WTC11 (cell line): ENCODE data around the gene TFF1. TPM values are rescaled to one million over a fixed set of nuclear protein-coding genes. Genes with fewer than 3 reads are reported as not detected.

Experiments
- ATAC-seq: fragments of 200-7000 bp; cut with Tn5 transposase; 2 replicates; pipeline ENCODE4 v1.10.0; 2021; ENCODE audit warnings: mild to moderate bottlenecking, moderate library complexity
- CTCF ChIA-PET: fragments of 300-600 bp; sonication (Branson Sonifier 250); formaldehyde crosslinking; loops from one replicate; lab custom pipeline; 2021; ENCODE audit warnings: antibody characterized with exemption; lab: Charles Lee
- POLR2A ChIA-PET: fragments of 350-600 bp; sonication (Branson Sonifier 250); formaldehyde crosslinking; loops from one replicate; lab custom pipeline; 2021; ENCODE audit warnings: antibody characterized with exemption; lab: Charles Lee
- DNase-seq: peaks from one replicate; pipeline ENCODE4 v3.0.0; 2021; ENCODE audit warnings: low spot score
- H3K27ac Mint-ChIP-seq: 2 replicates; pipeline ENCODE4 v1.8.0; 2021; ENCODE audit warnings: mixed read lengths
- H3K27me3 Mint-ChIP-seq: 2 replicates; pipeline ENCODE4 v1.8.0; 2021; ENCODE audit warnings: low read depth, mild to moderate bottlenecking, moderate library complexity, mixed read lengths
- H3K36me3 Mint-ChIP-seq: 2 replicates; pipeline ENCODE4 v1.8.0; 2021; ENCODE audit warnings: mixed read lengths
- H3K4me1 Mint-ChIP-seq: 2 replicates; pipeline ENCODE4 v1.8.0; 2022; ENCODE audit warnings: mixed read lengths
- H3K4me3 Mint-ChIP-seq: 2 replicates; pipeline ENCODE4 v1.8.0; 2021; ENCODE audit warnings: mild to moderate bottlenecking, moderate library complexity, mixed read lengths
- H3K9me3 Mint-ChIP-seq: 2 replicates; pipeline ENCODE4 v1.8.0; 2021; ENCODE audit warnings: mixed read lengths
- ATF1 ChIP-seq: sonication (generic); formaldehyde crosslinking; IDR thresholded peaks from 2 replicates; pipeline ENCODE4 v1.8.1; 2023; ENCODE audit warnings: mild to moderate bottlenecking, moderate library complexity, missing genetic modification reagents
- ATF2 ChIP-seq: sonication (generic); formaldehyde crosslinking; IDR thresholded peaks from 2 replicates; pipeline ENCODE4 v1.8.1; 2022; ENCODE audit warnings: low read depth, missing genetic modification reagents, borderline replicate concordance
- ERG ChIP-seq: fragments of 250-450 bp; sonication (Bioruptor Pico); IDR thresholded peaks from 2 replicates; pipeline ENCODE4 v1.8.0; 2021; ENCODE audit warnings: mild to moderate bottlenecking
- FOXP1 ChIP-seq: sonication (generic); formaldehyde crosslinking; IDR thresholded peaks from 2 replicates; pipeline ENCODE4 v1.8.0; 2022; ENCODE audit warnings: missing genetic modification reagents, mild to moderate bottlenecking, moderate library complexity, borderline replicate concordance
- GABPB1 ChIP-seq: sonication (generic); formaldehyde crosslinking; IDR thresholded peaks from 2 replicates; pipeline ENCODE4 v1.8.1; 2023; ENCODE audit warnings: mild to moderate bottlenecking, missing genetic modification reagents
- GRHL2 ChIP-seq: fragments of 250-450 bp; sonication (Bioruptor Pico); IDR thresholded peaks from 2 replicates; pipeline ENCODE4 v1.8.0; 2022; ENCODE audit warnings: mild to moderate bottlenecking, moderate library complexity; ENCODE audit not compliant: insufficient replicate concordance, severe bottlenecking
- HMGA2 ChIP-seq: fragments of 250-450 bp; sonication (Bioruptor Pico); IDR thresholded peaks from 2 replicates; pipeline ENCODE4 v1.4.0; 2021; ENCODE audit warnings: mild to moderate bottlenecking, moderate library complexity
- HMGXB4 ChIP-seq: sonication (generic); formaldehyde crosslinking; IDR thresholded peaks from 2 replicates; pipeline ENCODE4 v1.8.1; 2023; ENCODE audit warnings: mild to moderate bottlenecking, moderate library complexity, missing genetic modification reagents
- IRF2 ChIP-seq: sonication (generic); formaldehyde crosslinking; IDR thresholded peaks from 2 replicates; pipeline ENCODE4 v1.8.0; 2022; ENCODE audit warnings: low read depth, missing genetic modification reagents, borderline replicate concordance
- NFE2L1 ChIP-seq: sonication (generic); formaldehyde crosslinking; IDR thresholded peaks from 2 replicates; pipeline ENCODE4 v1.8.1; 2023; ENCODE audit warnings: missing genetic modification reagents
- NR1H2 ChIP-seq: sonication (generic); formaldehyde crosslinking; IDR thresholded peaks from 2 replicates; pipeline ENCODE4 v1.9.0; 2021; ENCODE audit warnings: mild to moderate bottlenecking, moderate library complexity, missing genetic modification reagents
- SMAD3 ChIP-seq: sonication (generic); formaldehyde crosslinking; IDR thresholded peaks from 2 replicates; pipeline ENCODE4 v1.8.0; 2022; ENCODE audit warnings: missing genetic modification reagents, mild to moderate bottlenecking, borderline replicate concordance
- SMAD4 ChIP-seq: sonication (generic); formaldehyde crosslinking; IDR thresholded peaks from 2 replicates; pipeline ENCODE4 v1.8.0; 2022; ENCODE audit warnings: mild to moderate bottlenecking, missing genetic modification reagents
- SP1 ChIP-seq: sonication (generic); formaldehyde crosslinking; conservative IDR thresholded peaks from 2 replicates; pipeline ENCODE4 v1.8.1; 2022; ENCODE audit warnings: missing genetic modification reagents
- TEAD1 ChIP-seq: sonication (generic); formaldehyde crosslinking; IDR thresholded peaks from 2 replicates; pipeline ENCODE4 v1.8.0; 2022; ENCODE audit warnings: mild to moderate bottlenecking, missing genetic modification reagents
- TEAD4 ChIP-seq: sonication (generic); formaldehyde crosslinking; IDR thresholded peaks from 2 replicates; pipeline ENCODE4 v1.8.0; 2022; ENCODE audit warnings: mild to moderate bottlenecking, missing genetic modification reagents
- TP53 ChIP-seq: sonication (generic); formaldehyde crosslinking; IDR thresholded peaks from 2 replicates; pipeline ENCODE4 v1.8.1; 2023; ENCODE audit warnings: mild to moderate bottlenecking, missing genetic modification reagents
- USF2 ChIP-seq: sonication (generic); formaldehyde crosslinking; IDR thresholded peaks from 2 replicates; pipeline ENCODE4 v1.8.1; 2023; ENCODE audit warnings: mild to moderate bottlenecking, missing genetic modification reagents, moderate library complexity
- ZMAT4 ChIP-seq: fragments of 250-450 bp; sonication (Bioruptor Pico); IDR thresholded peaks from 2 replicates; pipeline ENCODE4 v1.9.0; 2021; ENCODE audit warnings: mild to moderate bottlenecking
- ZNF121 ChIP-seq: sonication (generic); formaldehyde crosslinking; IDR thresholded peaks from 2 replicates; pipeline ENCODE4 v1.8.0; 2023; ENCODE audit warnings: missing genetic modification reagents
- ZNF219 ChIP-seq: sonication (generic); formaldehyde crosslinking; IDR thresholded peaks from 2 replicates; pipeline ENCODE4 v1.8.0; 2023; ENCODE audit warnings: missing genetic modification reagents, mild to moderate bottlenecking, borderline replicate concordance
- ZNF281 ChIP-seq: sonication (generic); formaldehyde crosslinking; IDR thresholded peaks from 2 replicates; pipeline ENCODE4 v1.8.0; 2023; ENCODE audit warnings: mild to moderate bottlenecking, missing genetic modification reagents
- ZNF317 ChIP-seq: sonication (generic); formaldehyde crosslinking; IDR thresholded peaks from 2 replicates; pipeline ENCODE4 v1.8.1; 2023; ENCODE audit warnings: low read depth, mild to moderate bottlenecking, moderate library complexity, missing genetic modification reagents, borderline replicate concordance
- ZNF396 ChIP-seq: fragments of 250-450 bp; sonication (Bioruptor Pico); IDR thresholded peaks from 2 replicates; pipeline ENCODE4 v1.8.0; 2021; ENCODE audit warnings: mild to moderate bottlenecking, moderate library complexity, borderline replicate concordance
- ZNF423 ChIP-seq: fragments of 250-450 bp; sonication (Bioruptor Pico); IDR thresholded peaks from 2 replicates; pipeline ENCODE4 v2.1.2; 2022; ENCODE audit warnings: mild to moderate bottlenecking, moderate library complexity
- total RNA-seq: library from RNA; stranded (reverse); gene quantifications from 3 replicates; pipeline ENCODE4 v1.2.3, GENCODE V29; 2021

TFF1 gene
- total RNA-seq, 1 experiment from 2014 or later = 0.81 TPM

GRCh38 chr21:42348762-42349161, 17.6 kb downstream of the TFF1 start:
- POLR2A ChIA-PET = no interaction called here
- DNase-seq = no peak
- no peaks in the 10 kb centered on the region for H3K36me3 Mint-ChIP-seq
- ATAC-seq = no peak
- H3K4me1 Mint-ChIP-seq = no peaks in the 10 kb centered on the region
- H3K9me3 Mint-ChIP-seq = no peaks in the 10 kb centered on the region
- no peaks in the 10 kb centered on the region; the same call in 1 of the 2 replicates for H3K27me3 Mint-ChIP-seq
- no peak for TF ChIP-seq TP53 (CRISPR knock-in tag)
- TF ChIP-seq ZNF317 (CRISPR knock-in tag) = no peak
- no peak for TF ChIP-seq TEAD1 (CRISPR knock-in tag)
- no peak for TF ChIP-seq SMAD4 (CRISPR knock-in tag)
- no peak for TF ChIP-seq ZNF121
- no peak for TF ChIP-seq HMGA2 (CRISPR knock-in tag)
- no peak for TF ChIP-seq NR1H2 (CRISPR knock-in tag)
- no peak for TF ChIP-seq ZMAT4 (CRISPR knock-in tag)
- TF ChIP-seq HMGXB4 (CRISPR knock-in tag) = no peak
- no peak for TF ChIP-seq FOXP1 (CRISPR knock-in tag)
- TF ChIP-seq USF2 (CRISPR knock-in tag) = no peak
- TF ChIP-seq SMAD3 (CRISPR knock-in tag) = no peak
- TF ChIP-seq ZNF281 (CRISPR knock-in tag) = no peak
- no peak for TF ChIP-seq GRHL2 (CRISPR knock-in tag)
- no peak for TF ChIP-seq IRF2
- no peak for TF ChIP-seq ZNF396 (CRISPR knock-in tag)
- no peak for TF ChIP-seq SP1
- TF ChIP-seq TEAD4 = no peak
- no peak for TF ChIP-seq ERG (CRISPR knock-in tag)
- no peak for TF ChIP-seq NFE2L1
- H3K27ac Mint-ChIP-seq = no peak overlapping the region
- H3K4me3 Mint-ChIP-seq = no peak overlapping the region
- CTCF ChIA-PET = interaction anchor here (0.6 kb wide), 1 partner anchor 12 kb away, joined by 3 read pairs; no protein-coding TSS in a partner anchor

GRCh38 chr21:42347601-42348327, 18.6 kb downstream of the TFF1 start:
- Mint-ChIP-seq H3K36me3 (no peaks in the 10 kb centered on the region), H3K27me3 (no peaks in the 10 kb centered on the region), H3K27ac (no peak overlapping the region), H3K4me1 (no peaks in the 10 kb centered on the region), H3K9me3 (no peaks in the 10 kb centered on the region), H3K4me3 (no peak overlapping the region)
- POLR2A ChIA-PET = no interaction called here
- ATAC-seq (no peak), DNase-seq (no peak)
- CTCF ChIA-PET = no interaction called here
- TF ChIP-seq ATF2 (CRISPR knock-in tag) (no peak), ZNF423 (CRISPR knock-in tag) (no peak), SMAD3 (CRISPR knock-in tag) (no peak), ATF1 (no peak), TP53 (CRISPR knock-in tag) (no peak), GABPB1 (CRISPR knock-in tag) (no peak), ZNF219 (CRISPR knock-in tag) (no peak)
